Activated CD8-positive, alpha-beta memory T cell treated with anti-CD3 and anti-CD28 coated beads, Interleukin-2, amount 50 U/mL, for 1 hour (primary cell): Measurements from ENCODE around the gene COL23A1.

Experiments used
- DNase-seq: peaks from one replicate; pipeline ENCODE4 v3.0.0-alpha.2; 2020; ENCODE audit errors: extremely low read depth

Gene COL23A1

DNA sequence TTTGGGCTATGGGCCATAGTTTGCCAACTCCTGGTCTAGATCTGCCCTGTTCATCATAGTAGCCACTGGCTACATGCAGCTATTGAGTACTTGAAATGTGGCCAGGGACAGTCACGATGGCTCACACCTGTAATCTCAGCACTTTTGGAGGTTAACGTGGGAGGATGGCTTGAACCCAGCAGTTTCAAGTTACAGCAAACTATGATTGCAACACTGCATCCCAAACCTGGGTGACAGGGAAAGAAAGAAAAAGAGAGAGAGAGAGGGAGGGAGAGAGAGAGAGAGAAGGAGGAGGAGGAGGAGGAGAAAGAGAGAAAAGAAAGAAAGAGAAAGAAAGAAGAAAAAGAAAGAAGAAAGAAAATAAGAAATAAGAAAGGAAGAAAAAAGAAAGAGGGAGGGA lies 397.9 kb downstream of the COL23A1 start:
- no peak for DNase-seq

DNA sequence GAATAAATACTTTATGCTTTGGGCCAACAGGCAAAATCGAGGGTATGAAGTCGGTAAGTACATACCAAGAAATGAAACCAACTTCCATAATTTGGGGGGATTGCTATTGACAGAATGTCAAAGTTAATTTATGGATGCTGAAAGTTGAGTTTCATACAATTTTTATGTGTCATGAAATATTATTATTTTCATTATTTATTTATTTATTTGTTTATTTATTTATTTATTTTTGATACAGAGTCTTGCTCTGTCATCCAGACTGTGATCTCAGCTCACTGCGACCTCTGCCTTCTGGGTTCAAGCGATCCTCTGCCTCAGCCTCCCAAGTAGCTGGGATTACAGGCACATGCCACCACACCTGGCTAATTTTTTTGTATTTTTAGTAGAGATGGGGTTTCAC lies 398.5 kb downstream of the COL23A1 start:
- no peak for DNase-seq

DNA sequence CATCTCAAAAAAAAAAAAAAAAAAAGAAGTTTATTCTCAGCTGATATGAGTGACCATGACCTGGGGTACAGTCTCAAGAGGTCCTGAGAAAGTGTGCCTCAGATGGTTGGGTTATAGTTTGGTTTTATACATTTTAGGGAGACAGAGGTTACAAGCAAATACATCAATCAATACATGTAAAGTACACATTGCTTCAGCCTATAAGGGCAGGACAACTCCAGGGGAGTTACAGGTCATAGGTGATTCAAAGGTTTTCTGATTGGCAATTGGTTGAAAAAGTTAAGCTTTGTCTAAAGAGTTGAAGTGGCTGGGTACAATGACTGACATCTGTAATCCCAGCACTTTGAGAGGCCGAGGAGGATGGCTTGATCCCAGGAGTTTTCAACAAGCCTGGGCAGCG lies 400.8 kb downstream of the COL23A1 start:
- DNase-seq, result no peak
